GM18502 (cell line): Measurements from ENCODE around the gene CUX1.
A peak's percentile ranks its signal among the peaks of the same experiment; 100 is the strongest.
"Not testable (repeated sequence)": the region's sequence is repeated elsewhere in the genome, so short reads cannot be mapped to it uniquely, and the experiment has no call there.

Experiments used
- ATAC-seq: cut with Tn5 transposase; IDR thresholded peaks from one replicate; pipeline ENCODE4 v1.9.1; 2021; ENCODE audit warnings: mild to moderate bottlenecking; ENCODE audit not compliant: unreplicated experiment, poor library complexity

CUX1 gene

DNA sequence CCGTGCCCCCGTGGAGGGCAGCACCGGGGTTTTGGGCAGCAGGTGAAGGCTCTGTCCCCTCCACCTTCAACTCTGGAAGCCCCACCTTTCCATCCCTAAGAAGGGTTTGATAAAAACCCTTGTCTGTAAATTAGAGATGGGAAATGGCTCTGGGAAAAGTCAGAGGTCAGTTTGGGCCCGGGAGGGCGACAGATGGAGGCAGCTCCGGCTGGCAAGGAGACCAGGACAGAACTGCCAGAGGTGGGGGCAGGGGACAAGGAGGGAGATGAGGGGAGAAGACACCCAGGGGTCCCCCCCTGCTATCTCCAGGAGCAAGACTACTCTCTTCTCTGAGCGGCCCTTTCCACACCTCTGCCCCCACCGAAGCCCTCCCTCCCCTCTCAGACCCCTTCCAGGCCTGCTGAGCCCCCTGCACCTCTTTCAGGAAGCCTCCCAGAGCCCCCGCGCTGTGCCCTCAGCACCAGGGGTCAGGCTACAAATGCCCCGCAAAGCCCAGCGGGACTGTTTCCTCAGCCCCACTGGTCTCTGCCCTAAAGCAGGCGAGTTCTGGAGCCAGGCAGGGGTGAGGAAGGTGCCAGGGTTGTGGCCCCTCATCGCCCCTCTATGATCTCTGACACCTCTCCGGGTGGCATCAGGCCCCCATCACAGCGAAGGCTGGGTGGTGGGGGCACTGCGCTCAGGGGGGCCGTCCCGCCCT lies 468.3 kb downstream of the CUX1 start:
- no peak for ATAC-seq

DNA sequence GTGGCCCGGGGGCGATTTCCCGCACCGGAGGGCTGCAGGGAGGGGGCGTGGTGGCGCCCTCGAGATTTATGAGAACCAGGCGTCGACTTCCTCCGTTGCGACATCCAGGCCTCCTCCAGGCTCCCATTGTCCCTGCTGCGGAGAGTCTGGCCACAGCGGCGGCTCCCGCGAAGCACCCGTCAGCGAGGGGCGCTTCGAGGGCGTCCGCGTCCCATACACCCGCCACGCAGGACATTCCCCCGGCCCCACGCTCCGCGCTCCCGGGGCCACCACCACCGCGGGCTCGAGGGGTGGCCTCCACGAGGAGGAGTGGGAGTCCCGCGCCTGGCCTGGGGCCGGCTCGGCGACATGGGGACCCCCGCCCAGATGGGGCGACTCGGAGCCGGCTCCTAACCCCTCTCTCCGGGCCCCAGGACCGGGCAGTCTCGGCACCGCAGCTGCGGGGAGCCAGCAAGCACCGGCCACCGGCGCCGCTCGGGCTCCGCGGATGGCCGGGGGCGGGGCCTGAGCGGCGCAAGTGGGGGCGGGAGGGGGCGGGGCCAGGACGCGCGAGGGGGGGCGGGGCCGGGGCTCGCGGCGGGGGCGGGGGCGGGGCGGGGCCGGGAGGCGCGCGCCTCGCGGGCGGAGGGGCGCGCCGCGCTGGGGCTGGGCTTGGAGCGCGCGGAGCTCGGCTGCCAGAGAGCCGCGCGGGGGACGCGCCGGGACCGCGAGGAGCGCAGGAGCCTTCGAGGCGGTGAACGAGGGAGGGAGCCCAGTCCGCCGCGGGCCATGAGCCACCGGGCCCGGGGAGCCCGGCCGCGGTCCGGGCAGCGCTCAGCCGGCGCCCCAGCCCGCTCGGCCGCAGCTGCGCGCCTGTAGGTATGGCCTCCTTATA lies 469.0 kb downstream of the CUX1 start, which contains the start of gene SH2B2:
SH2B2 (plus strand) TSS at position 632 of the 874 bp plus-strand sequence. CDS start 13,683 bp downstream, outside the sequence.
- no peak for ATAC-seq

GRCh38 chr7:102287111-102287980 lies 469.9 kb downstream of the CUX1 start:
- ATAC-seq, result no peak

- ATAC-seq, result no peak
These were observed 470.5 kb downstream of the CUX1 start for GRCh38 chr7:102287981-102288278.

- no peak for ATAC-seq
These were observed 471.0 kb downstream of the CUX1 start for GRCh38 chr7:102288285-102288930.

GRCh38 chr7:102289057-102289456 lies 471.6 kb downstream of the CUX1 start:
- no peak for ATAC-seq

DNA sequence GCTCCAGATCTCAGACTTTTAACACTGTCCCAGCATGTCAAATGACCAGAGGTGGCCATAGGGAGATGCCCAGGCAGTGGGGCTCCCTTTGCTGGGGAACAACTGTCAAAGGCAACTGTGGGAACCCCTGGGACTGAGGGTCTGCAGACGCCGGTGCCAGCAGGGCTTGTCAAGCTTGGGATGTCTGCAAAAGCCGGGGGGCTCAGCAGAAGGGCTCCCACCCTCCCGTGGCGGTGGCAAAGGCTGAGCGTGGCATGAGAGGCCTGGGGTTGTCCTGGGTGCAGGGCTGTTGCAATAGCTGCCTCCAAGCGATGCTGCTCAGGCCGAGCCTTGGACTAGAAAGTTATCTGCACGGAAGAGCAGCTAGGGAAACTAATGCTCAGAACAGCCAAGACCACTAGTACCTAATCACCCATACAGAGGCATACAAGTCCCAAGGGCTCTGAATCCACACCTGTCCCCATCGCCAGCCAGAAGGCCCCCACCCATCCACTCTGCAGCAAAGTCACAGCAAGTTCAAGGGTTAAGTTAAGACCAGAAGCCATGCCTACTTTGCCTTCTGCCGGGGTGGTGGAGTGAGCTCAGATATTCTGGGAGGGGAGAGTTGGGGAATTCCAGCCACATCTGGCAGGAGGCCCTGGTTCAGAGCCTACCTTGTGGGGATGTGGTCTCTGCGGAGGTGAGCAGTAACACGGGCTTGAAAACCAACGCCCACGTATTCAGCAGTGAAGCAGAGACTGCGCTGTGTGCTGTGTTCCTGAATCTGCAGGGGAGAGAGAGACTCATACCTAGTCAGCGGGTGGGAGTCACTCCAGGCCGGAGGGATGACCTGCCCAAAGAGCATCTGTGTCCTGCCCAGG lies 473.9 kb downstream of the CUX1 start:
- ATAC-seq, result peak; percentile 62

DNA sequence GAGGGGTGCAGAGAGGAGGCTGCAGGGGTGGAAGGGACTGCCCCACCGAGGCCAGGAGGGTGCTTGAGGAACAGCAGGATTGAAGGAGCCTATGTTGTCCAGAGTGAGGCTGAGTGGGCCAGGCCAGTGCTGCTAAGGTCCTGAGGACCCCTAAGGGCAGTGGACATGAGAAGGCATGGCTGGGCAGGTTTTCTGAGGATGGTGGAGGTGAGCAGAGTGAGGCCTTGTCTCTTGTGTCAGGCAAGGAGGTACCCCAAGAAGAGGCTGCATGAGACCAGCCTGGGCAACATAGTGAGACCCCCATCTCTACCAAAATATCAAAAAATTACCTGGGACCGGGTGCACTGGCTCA lies 474.5 kb downstream of the CUX1 start:
- ATAC-seq, result no peak

GRCh38 chr7:102292813-102293798 lies 475.7 kb downstream of the CUX1 start:
- ATAC-seq, result no peak

GRCh38 chr7:102294589-102294988 lies 477.2 kb downstream of the CUX1 start:
- ATAC-seq, result no peak

DNA sequence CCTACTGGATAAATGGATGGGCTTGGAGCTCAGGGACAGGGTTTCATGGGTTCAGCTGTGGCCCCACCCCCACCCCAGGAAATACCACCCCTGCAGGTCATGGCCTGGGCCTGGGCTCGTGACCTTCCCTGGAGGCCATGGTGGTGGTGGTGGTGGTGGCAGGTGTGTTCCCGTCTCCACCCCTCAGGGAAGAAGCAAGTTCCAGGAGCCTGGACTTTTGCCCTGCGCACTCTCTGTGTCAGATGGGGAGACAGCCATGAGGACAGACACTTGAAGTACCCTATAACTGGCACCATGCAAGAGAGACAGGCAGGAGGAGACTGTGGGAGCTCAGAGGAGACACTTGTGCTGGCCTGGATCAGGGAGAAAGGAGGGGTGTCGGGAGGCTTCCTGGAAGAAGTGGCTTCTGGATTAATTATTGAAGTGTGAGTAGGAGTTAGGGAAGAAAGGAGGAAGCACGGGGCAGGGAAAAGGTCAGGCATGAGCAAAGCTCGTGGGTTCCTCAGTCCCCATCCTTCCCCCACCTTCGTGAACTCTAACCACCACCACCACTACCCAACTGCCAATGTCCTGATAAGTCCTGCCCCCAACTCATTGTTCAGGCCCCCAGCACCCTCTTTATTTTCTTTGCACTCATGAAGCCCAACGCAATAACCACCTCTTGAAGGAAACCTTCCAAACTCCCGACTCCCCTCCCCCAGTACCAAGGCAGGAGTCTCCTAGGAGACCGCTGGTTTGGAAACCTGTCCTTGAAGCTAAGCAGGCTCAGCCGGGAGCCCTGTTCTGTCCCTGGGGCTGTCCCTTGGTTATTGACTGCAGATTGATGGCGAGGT lies 478.1 kb downstream of the CUX1 start:
- ATAC-seq, result no peak

DNA sequence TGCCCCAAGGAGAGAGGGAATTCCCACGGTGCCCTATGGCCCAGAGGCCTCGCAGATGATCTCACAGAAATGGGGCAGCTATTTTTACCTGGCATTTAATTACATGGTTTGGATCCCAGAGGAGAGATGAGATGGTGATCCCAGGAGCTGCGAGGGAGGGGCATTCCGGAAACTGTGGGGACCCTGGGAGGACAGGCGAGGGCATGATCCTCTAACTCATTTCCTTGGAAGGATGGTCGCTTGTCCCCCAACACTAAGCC lies 478.7 kb downstream of the CUX1 start:
- no peak for ATAC-seq

DNA sequence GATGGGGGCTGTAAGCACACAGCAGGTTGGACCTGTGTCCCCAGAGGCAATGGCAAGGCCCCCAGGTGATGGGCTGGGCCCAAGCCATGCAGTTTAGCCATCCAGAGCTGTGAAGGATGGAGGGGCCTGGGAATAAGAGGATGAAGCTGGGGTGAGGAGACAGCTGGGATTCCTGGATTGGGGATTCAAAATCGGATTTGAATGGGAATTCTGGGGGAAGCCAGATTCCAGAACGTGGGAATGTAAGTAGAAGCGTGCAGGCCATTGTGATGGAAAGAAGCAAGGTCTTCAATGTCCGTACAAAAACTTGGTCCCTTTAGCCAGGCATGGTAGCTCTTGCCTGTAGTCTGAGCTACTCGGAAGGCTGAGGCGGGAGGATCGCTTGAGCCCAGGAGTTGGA lies 479.1 kb downstream of the CUX1 start:
- ATAC-seq, result no peak

DNA sequence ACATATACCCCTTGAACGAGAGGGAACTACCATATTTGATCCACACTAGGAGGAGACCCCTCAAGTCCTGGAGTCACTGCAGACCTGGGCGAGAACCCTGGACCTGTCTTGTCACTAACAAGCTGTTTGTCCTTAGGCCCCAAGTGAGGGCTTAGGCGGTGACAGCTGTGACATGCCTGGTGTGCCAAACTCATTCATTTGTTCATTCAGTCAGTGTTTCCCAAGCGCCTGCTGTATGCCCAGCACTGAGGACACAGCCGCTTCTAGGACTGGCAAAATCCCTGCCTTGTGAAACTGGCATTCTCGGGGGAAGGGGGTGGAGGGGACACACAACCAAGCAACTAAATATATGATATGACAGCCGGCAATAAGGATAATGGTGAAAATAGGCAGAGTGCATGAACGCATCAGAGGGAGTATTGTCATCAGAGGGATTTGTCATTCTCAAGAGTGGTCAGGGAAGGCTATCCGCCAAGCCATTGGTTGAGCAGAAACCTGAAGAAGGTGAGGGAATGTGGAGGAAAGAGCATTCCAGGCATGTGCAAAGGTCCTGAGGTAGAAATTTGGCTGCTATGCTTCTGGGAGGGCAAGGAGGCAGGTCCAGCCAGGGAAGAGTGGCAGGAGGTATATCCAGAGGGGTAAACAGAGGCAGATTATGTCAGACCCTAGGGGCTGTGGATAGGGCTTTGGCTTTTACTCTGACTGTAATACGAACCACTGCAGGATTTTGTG lies 480.2 kb downstream of the CUX1 start:
- ATAC-seq, result no peak

GRCh38 chr7:102300643-102301221 lies 483.3 kb downstream of the CUX1 start:
- ATAC-seq, result no peak

DNA sequence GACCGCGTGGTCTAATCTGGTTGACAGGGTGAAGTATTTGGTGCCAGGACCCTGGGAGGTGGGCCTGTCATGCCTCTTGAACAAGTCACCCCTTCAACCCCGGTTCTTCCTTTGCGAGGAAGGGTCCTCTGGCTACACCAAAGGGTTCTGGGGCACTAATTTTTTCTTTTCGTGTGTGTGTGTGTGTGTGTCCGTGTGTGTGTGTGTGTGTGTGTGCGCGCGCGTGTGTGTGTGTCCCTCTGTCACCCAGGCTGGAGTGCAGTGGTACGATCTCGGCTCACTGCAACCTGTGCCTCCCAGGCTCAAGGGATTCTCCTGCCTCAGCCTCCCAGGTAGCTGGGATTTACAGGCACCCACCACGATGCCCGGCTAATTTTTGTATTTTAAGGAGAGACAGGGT lies 483.9 kb downstream of the CUX1 start:
- ATAC-seq, result not testable (repeated sequence)

- no peak for ATAC-seq
These were observed 484.6 kb downstream of the CUX1 start for GRCh38 chr7:102302025-102302424.
